Fibroblast of skin of scalp (primary cell): ENCODE data around the gene ZFYVE16.
A peak's percentile ranks its signal among the peaks of the same experiment; 100 is the strongest.
"Not testable (repeated sequence)": the region's sequence is repeated elsewhere in the genome, so short reads cannot be mapped to it uniquely, and the experiment has no call there.

Source experiments
- DNase-seq: peaks from one replicate; pipeline ENCODE4 v3.0.0-alpha.2; 2013

Gene ZFYVE16

DNA sequence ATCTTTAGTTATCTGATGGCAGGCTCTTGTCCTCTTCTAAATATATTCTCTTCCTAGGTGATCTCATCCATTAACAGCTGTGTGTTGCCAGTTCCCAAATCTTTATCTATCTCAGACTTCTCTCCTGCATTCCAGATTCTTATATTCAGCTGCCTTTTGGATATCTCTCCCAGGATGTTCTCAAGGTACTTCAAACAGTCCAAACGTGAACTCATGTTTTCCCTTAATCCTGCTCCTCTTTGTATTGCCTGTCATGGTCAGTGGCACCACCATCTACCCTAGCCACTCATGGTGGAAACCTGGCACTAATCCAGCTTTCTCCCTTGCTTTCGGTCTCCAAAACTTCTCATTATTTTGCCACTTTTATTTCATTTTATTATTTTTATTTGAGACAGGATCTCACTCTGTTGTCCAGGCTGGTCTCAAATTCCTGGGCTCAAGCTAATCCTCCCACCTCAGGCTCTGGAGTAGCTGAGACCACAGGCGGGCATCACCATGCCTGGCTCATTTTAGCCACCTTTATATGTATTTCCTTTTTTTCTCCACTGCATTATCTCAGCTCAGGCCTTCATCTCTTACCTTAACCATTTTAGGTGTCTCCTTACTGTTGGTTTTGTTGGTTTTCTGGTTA lies 3.8 kb downstream of the ZFYVE16 start:
- DNase-seq: no peak

DNA sequence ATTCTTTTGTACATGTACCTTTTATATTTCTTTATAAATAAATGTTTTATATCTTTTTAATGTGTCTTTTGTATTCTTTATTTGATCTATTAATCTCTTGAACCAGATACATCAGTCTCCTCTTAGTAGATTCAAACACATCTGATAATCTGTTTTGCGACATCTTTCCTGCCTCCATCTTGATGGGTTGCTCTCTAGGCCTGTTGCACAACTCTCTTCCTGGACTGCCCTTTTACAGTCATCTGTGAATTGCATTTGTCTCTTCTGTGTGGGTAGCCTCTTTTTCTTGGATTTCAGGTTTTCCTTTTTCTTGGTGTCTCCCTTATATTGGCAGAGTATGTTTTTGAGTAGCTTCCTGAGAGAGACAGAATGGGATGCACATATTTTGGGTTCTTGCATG lies 6.2 kb downstream of the ZFYVE16 start:
- DNase-seq: no peak

DNA sequence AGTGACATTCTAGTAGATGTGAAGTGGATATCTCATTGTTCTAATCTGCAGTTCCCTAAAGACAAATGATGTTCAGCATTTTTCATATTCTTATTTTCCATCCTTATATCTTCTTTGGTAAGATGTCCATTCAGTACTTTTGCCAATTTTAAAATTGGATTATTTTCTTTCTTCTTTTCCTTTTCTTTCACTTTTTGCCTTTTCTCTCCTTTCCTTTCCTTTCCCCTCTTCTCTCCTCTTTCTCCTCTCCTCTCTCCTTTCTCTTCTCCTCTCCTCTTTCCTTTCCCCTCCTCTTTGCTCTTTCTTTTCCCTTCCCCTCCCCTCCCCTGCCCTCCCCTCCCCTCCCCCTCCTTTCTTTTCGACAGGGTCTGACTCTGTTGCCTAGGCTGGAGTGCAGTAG lies 10.1 kb downstream of the ZFYVE16 start:
- no peak for DNase-seq

DNA sequence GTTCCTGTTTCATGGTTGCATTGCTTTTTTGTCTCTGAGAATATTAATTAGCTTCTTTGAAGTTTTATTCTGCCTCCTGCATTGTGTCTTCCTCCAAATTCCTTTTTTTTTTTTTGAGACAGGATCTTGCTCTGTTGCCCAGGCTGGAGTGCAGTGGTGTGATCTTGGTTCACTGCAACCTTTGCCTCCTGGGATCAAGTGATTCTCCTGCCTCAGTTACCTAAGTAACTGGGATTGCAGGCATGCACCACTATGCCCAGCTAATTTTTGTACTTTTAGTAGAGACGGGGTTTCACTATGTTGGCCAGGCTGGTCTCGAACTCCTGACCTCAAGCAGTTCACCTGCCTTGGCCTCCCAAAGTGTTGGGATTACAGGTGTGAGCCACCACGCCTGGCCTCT lies 16.5 kb downstream of the ZFYVE16 start:
- DNase-seq: not testable (repeated sequence)

DNA sequence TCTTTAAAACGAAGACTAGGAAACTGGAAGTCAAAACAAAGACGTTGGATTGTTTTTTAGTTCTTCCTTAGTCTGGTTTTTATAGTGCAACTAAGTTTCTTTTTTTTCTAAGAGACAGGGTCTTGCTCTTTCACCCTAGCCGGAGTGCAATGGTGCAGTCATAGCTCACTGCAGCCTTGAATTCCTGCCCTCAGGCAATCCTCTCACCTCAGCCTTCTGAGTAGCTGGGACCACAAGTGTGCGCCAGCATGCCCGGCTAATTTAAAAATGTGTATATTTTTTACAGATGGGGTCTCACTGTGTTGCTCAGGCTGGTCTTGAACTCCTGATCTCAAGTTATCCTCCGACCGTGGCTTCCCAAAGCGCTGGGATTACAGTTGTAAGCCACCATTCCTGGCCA lies 27.6 kb downstream of the ZFYVE16 start:
- no peak for DNase-seq

DNA sequence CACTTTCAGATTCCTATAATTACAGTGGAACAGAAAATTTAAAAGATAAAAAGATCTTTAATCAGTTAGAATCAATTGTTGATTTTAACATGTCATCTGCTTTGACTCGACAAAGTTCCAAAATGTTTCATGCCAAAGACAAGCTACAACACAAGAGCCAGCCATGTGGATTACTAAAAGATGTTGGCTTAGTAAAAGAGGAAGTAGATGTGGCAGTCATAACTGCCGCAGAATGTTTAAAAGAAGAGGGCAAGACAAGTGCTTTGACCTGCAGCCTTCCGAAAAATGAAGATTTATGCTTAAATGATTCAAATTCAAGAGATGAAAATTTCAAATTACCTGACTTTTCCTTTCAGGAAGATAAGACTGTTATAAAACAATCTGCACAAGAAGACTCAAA lies 29.5 kb downstream of the ZFYVE16 start:
- DNase-seq: no peak

DNA sequence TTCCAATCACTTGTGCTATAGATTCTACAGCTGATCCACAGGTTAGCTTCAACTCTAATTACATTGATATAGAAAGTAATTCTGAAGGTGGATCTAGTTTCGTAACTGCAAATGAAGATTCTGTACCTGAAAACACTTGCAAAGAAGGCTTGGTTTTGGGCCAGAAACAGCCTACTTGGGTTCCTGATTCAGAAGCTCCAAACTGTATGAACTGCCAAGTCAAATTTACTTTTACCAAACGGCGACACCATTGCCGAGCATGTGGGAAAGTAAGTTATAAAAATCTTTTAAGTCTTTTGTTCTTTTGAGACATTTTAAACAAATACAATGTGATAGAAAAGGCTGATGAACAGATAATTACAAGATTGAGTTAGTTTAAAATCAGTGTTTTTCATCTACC lies 30.9 kb downstream of the ZFYVE16 start:
- no peak for DNase-seq

DNA sequence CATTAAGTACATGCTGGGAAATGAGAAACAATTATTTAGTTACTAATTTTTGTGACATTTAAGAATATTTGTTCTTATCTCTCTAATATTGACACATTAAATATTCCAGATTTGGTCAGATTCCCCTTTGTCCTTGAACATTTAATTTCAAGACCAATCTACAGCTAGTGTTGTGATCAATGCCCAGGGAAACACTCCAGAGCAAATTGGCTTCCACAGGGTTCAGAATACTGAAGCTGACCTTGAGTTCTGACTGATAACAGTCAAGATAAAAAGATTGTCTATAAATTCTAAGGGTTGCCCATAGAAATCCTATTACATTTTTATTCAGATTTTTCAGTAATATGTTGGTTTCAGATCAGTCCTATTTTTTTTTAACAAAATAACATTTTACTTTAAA lies 31.3 kb downstream of the ZFYVE16 start:
- DNase-seq: no peak

DNA sequence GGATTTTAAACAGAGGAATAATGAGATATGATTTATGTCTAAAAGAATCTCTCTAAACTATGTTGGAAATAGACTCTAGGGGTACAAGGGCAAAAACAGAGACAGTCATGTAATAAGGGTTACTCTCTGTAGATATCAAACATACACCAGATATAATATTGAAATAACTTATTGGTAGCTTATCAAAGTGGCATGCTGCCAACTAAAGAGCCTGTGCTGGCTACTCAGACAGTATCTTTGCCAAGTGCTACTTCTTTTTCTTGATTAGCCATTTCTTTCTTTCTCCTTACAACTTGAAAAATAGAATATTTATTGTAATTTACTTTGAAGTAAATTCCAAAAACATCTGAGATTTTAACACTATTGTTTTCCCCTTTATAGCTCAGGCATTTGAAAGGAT lies 34.9 kb downstream of the ZFYVE16 start:
- no peak for DNase-seq

DNA sequence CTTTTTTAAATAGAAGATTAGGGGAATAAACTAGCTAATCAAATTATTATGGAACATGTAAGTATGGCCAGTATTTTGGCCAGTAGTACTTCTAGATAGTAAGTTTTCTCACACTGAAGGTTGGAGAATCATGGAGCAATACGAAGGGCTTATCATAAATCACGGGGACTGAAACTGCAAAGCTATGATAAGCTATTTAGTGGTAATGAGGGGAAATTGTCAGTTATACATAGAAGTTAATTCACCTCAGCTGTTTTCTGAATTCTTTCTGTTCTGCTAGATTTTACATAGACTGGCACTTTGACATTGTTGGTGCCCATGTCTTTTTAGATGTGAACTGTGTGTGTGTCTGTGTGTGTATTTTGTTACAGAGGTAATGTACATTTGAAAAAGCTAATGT lies 45.5 kb downstream of the ZFYVE16 start:
- no peak for DNase-seq

DNA sequence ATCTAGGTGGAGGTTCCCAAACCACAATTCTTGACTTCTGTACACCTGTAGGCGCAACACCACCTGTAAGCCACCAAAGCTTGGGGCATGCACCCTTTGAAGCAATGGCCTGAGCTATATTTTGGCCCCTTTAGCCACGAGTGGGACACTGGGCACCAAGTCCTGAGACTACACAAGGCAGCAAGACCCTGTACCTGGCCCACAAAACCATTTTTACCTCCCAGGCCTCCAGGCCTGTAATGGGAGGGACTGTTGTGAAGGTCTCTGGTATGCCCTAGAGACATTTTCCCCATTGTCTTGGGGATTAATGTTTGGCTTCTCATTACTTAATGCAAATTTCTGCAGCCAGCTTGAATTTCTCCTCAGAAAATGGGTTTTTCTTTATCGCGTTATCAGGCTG lies 55.4 kb downstream of the ZFYVE16 start:
- no peak for DNase-seq

DNA sequence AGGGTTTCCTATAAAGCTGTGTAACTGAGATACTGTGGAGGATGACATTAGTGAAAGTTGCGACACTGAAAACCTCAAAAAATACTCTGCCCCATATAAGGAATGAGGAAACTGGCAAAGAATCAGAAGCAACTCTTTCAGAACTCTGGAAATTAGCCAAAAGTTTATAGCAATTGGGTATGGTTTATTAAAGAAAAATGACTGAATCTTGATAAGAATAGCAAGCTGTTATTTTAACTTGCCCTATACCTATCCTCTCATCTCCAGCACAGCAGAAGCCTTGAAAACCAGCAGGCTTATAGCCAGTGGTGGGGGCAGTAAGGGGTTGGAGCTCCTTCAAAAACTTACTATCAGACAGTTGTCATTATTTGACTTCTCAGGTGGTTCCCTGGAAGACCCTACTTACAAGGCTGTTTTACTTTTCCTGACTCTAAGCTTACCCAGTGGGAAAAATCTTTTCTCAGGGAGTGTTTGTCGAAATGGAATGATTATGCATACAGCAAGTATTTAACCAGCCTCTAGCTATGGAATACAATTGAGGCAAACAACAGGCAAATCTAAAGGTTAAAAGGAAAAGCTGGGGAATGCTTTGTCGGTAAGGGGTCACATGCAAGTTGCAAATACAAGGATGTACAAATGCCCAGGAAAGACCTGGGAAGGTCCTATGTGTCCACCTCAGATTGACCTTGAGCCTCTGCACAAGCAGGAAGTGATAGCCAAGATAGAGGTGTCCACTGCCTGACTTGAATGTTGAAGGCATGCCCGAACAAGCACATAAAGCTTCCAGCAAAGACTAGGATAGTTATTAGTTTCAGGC lies 59.0 kb downstream of the ZFYVE16 start:
- DNase-seq: peak; percentile 50

DNA sequence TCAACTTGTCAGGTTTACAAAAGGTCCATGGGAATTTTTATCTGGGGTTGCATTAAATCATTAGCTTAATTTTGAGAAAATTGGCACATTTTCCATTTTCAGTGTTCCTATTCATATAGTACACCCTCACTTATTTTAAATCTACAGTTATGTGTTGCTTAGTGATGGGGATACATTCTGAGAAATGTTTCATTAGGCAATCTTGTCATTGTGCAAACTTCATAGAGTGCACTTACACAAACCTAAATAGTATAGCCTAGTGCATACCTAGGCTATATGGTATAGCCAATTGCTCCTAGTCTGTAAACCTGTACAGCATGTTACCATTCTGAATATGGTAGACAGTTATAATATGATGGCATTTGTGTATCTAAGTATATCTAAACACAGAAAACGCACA lies 60.3 kb downstream of the ZFYVE16 start:
- no peak for DNase-seq

DNA sequence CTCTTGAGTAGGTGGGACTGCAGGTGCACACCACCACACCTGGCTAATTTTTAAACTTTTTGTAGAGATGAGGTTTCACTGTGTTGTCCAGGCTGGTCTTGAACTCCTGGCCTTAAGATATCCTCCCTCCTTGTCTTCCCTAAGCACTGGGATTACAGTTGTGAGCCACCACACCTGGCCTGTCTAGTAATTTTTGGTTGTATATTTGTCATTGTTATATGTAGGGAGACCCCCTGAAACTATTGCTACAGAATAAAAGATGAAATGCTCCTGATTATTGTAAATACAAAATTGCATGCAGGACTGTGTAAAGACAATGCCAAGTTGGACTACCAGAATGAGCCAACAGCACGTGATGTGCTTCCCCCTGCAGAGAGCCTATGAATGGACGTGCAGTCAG lies 62.8 kb downstream of the ZFYVE16 start:
- not testable (repeated sequence) for DNase-seq

DNA sequence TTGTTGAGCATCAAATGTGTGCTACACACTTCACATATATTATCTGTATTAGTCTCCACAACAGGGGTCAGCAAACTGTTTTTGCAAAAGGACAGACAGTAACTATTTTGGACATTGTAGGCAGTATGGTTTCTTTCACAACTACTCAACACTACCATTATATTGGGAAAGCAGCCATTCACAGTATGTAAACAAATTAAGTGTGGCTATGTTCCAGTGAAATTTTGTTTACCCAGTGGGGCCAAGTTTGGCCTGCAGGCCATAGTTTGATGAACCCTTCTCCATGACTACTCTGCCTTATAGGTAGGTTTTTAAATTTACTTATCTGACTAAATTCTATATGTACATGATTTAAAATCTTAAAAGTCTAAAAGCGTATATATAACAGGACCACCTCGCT lies 67.1 kb downstream of the ZFYVE16 start:
- no peak for DNase-seq

DNA sequence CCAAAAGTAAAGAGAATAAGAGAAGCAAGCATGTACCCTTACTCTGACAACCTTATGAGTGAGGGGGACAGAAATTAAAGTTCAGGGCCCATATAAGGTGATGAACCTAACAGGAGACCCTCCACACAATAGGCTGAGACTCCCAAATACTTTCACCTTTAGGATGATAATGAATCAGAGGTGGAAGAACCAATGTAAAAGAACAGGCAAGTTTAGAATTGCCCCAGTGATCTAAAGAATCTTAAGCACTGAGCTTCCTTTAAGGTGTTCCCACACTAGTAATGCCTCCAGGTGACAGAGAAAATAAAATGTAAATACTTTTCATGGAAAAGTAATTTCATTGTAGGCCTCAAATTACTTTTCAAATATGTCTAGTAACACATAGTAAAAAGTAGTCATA lies 71.8 kb downstream of the ZFYVE16 start:
- DNase-seq: no peak

DNA sequence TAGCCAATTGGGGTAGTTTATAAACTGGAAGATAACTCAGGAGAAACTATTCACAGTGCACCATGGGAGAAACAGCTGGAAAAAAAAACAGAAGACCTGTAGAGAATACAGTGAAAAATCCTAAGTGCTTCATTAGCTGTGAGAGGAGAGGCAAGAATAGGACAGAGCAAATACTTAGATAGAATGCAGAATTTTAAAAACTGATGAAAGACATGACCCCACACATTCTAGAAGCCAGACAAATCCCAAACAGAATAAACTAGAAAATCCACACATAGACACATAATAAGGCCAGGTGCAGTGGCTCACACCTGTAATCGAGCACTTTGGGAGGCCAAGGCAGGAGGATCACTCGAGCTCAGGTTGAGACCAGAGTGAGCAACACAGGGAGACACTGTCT lies 72.5 kb downstream of the ZFYVE16 start:
- DNase-seq: no peak

DNA sequence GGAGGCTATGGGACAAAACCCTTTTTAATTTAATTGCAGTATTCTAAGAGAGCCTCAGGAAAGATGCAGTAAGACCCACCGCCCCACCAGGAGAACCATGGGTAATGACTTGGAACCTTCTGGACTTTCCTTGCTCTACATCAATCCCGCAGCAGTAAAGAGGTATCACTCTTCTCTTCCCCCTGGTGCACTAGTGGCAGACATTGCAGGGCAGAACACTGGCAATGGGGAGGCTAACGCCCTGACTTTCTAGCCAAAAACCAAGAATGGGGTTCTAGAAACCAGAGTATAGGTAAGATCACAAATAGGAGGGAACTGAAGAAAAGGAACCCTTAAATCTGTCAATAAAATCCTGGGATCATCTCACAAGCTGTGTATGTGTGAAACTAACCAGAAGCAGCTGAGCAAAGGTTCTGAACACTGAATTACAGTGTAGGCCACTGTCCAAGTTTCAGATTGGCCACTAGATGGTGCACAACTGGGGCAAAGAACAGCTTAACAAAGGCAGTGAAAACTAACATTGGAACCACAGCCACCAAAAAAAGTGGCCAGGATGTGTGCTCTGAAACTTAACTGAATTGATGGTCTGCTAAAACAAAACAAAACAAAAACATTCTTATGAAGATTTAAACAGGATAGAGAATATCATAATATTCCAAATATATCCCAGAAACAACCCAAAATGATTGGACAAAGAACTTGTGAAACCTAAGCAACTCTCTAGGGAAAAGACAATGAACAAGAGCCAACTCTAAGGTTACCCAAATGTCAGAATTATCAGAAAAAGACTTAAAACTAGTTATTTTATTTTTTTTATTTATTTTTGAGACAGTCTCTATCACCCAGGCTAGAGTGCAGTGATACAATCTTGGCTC lies 73.4 kb downstream of the ZFYVE16 start:
- DNase-seq: peak; percentile 62

DNA sequence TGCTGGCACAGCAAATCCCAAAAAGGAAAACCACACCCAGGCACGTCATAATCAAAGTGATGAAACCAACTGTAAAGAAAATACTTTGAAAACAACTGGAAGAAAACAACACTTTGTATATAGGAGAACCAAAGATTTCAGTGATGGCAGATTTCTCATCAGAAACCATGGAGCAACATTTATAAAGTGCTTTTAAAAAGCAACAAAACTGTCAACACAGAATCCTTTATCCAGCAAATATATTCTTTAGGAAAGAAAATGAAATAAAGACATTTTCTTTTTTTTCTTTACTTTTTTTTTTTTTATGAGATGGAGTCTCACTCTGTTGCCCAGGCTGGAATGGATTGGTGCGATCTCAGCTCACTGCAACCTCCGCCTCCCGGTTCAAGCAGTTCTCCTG lies 74.7 kb downstream of the ZFYVE16 start:
- DNase-seq: no peak

DNA sequence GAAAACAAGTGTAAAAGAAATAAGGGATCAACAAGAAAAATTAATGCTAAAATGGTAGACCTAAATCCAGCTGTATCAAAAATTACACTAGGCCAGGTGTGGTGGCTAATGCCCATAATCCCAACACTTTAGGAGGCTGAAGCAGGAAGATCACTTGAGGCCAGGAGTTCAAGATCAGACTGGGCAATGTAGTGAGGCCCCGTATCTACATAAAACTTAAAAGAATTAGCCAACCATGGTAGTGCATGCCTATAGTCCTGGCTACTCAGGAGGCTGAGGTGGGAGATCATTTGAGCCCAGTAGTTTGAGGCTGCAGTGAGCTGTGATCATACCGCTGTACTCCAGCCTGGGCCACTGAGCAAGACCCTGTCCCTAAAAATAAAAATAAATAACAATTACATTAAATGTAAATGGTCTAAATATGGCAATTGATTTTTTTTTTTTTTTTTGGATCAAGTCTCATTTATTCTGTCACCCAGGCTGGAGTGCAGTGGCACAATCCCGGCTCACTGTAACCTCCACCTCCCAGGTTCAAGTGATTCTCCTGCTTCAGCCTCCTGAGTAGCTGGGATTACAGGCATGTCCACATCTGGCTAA lies 75.9 kb downstream of the ZFYVE16 start:
- DNase-seq: no peak

DNA sequence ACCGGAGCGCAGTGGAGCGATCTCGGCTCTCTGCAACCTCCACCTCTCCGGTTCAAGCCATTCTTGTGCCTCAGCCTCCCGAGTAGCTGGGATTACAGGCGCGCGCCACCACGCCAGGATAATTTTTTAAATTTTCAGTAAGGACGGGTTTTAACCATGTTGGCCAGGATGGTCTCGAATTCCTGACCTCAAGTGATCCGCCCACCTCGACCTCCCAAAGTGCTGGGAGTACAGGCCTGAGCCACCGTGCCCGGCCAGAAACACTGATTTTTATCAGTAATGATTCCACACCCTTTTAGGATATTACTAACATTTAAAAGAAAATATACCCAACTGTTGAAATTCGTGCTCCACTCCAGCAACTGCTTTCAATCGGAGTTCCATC lies 79.6 kb downstream of the ZFYVE16 start:
- DNase-seq: no peak

DNA sequence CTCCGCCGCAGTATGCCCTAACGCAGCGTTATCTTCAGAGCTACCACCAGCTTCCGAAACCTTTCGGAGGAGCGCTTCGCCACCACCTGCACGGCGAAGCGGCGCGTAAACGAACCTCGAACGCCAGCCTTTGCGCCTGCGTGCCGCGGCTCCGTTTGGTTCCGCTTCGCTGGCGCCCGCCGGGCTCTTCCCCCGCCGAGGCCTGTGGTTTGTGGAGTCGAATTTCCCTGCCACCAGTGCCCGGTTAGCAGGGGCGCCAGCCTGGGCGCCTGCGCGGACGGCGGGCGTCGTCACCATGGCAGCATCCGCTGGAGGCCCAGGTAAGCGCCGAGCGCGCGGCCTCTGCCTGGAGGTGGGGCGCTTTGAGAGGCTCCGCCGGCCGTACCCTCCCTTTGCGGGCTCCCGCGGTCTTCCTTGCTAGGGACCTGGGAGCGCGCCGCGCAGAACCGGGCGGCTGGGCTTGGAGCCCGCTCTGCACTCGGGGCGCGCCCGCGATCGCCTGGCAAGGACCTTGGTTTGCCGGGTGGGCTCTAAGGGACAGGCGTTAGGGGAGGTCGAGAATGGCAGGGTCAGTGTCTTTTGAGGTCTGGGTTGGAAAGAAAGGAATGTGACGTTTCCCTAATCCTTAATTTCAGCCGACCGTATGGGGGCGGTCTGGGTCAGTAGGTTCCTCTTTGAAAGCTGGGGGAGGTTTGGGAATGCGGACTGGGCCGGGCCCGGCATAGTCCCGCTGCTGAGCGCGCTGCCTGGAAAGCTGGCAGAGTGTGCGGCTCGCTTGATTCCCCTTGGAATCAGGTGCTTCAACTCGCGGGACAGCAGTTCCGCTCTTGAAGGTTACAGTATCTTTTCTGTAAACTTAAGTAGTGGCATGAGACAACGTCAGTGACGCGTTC lies 80.2 kb downstream of the ZFYVE16 start, which contains the start of gene FAM151B:
TSS of gene FAM151B (plus strand) at position 272 of the 893 bp plus-strand sequence. CDS start at position 296, 24 bp downstream.
- peak; percentile 86 for DNase-seq
